ENCODE data around the gene SNCG.

The SNCG gene

GRCh38 chr10:86958901-86959736 lies 720 bp downstream of the SNCG start:
- TF ChIP-seq CTCF (IDR thresholded peaks at IDR 0.05; ENCODE audit: borderline replicate concordance, insufficient read depth, low read depth, low read length): no peak
- H3K4me3 ChIP-seq (ENCODE audit: low read depth, low read length): no peak overlapping the region

GRCh38 chr10:86959737-86960002 lies 1.3 kb downstream of the SNCG start:
- TF ChIP-seq CTCF (IDR thresholded peaks at IDR 0.05; ENCODE audit: borderline replicate concordance, insufficient read depth, low read depth, low read length): no peak
- H3K4me3 ChIP-seq (ENCODE audit: low read depth, low read length): no peak overlapping the region

- no peak overlapping the region for H3K4me3 ChIP-seq (ENCODE audit: low read depth, low read length)
- peak; percentile 100 for TF ChIP-seq CTCF (IDR thresholded peaks at IDR 0.05; ENCODE audit: borderline replicate concordance, insufficient read depth, low read depth, low read length)
These were observed 1.8 kb downstream of the SNCG start for GRCh38 chr10:86960003-86960862.

GRCh38 chr10:86960863-86961434 lies 2.5 kb downstream of the SNCG start:
- no peak for TF ChIP-seq CTCF (IDR thresholded peaks at IDR 0.05; ENCODE audit: borderline replicate concordance, insufficient read depth, low read depth, low read length)
- H3K4me3 ChIP-seq (ENCODE audit: low read depth, low read length): no peak overlapping the region

GRCh38 chr10:86961481-86962091 lies 3.2 kb downstream of the SNCG start:
- TF ChIP-seq CTCF (IDR thresholded peaks at IDR 0.05; ENCODE audit: borderline replicate concordance, insufficient read depth, low read depth, low read length): no peak
- no peak overlapping the region for H3K4me3 ChIP-seq (ENCODE audit: low read depth, low read length)

- no peak for TF ChIP-seq CTCF (IDR thresholded peaks at IDR 0.05; ENCODE audit: borderline replicate concordance, insufficient read depth, low read depth, low read length)
- no peak overlapping the region for H3K4me3 ChIP-seq (ENCODE audit: low read depth, low read length)
These were observed 4.0 kb downstream of the SNCG start for GRCh38 chr10:86962136-86962980.
